D721Med (cell line): ENCODE data around the gene CXXC5.

Experiments used
- DNase-seq: peaks from one replicate; pipeline ENCODE4 v3.0.0; 2011; ENCODE audit warnings: low spot score; ENCODE audit not compliant: insufficient read length
- FAIRE-seq: peaks from 2 replicates; lab custom pipeline; 2011; peaks lifted over from hg19 to GRCh38; lab: Jason Lieb, UNC
- TF ChIP-seq, protein P1 (sequence below): IDR thresholded peaks from 2 replicates; pipeline ENCODE4 v1.5.1; 2012; ENCODE audit warnings: mild to moderate bottlenecking, control low read depth; ENCODE audit not compliant: insufficient read depth; ENCODE audit errors: missing control alignments

The CXXC5 gene

DNA sequence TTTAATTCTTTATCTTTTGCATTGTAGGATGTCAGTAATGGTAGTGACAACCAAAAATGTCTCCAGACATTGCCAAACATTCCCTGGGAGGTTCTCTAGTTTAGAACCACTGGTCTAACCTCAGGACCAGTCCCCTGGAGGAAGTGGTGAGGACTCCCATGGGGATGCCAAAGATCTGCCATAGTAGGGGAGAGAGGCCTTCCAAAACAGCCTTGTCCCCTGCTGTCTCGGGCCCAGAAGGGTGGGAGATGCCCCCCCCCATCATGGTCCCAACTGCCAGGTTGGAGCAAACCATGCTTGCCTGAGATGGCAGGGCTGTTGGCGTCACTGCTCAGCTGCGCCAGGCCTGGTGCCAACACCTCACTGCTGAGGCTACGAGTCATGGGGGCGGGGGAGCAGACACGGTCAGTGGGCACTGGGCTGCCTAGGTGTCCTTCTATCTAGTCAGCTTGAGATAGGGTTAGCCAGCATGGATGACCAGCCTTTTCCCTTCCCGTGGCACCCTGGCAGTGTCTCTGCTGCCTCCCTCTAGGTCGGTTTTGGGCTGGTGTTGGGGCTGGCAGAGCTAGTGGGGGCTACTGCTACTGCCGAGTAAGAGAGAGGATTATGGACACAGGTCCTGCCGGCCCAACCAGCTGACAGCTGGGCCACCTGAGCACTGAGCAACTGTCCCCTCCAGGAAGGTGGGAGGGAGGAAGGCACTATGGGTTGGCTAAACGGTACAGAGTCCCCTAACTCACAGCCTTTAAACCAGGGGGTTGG lies 8.3 kb upstream of the CXXC5 start:
- TF ChIP-seq, protein P1, sequence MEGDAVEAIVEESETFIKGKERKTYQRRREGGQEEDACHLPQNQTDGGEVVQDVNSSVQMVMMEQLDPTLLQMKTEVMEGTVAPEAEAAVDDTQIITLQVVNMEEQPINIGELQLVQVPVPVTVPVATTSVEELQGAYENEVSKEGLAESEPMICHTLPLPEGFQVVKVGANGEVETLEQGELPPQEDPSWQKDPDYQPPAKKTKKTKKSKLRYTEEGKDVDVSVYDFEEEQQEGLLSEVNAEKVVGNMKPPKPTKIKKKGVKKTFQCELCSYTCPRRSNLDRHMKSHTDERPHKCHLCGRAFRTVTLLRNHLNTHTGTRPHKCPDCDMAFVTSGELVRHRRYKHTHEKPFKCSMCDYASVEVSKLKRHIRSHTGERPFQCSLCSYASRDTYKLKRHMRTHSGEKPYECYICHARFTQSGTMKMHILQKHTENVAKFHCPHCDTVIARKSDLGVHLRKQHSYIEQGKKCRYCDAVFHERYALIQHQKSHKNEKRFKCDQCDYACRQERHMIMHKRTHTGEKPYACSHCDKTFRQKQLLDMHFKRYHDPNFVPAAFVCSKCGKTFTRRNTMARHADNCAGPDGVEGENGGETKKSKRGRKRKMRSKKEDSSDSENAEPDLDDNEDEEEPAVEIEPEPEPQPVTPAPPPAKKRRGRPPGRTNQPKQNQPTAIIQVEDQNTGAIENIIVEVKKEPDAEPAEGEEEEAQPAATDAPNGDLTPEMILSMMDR, result no peak
- no peak for DNase-seq
- no peak for FAIRE-seq

DNA sequence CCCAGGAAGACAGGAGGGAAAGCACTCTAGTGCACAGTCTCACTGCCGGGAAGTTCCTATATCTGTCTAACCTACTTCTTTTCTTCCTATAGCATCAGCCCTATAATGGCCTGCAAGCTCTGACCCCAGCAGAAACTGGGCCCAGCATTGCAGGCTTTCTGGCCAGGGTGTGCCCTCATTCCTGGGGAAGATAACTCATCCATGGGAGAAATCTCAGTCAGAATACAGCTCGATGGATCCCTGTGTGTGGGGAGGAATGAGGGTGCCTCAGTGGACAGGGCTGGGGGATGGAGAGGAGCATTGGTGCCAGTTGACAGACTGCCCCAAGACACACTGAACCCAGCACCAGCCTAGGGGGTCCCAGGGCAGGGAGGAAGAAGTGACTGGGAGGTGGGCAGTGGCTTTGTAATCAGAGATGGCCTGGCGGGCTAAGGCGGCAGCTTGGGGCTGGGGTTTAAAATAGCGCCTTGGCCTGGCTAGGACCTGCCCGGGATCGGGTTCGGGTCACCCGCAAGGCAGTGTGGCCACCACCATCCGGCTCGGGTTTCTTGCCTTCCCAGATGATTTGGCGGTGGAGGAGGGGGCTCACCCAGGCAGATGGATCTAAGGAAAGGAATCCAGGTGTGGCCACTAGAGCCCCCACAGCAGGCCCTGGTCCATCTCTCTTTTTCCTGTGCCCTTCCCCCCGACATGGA lies 7.6 kb upstream of the CXXC5 start:
- DNase-seq, result no peak
- no peak for FAIRE-seq

DNA sequence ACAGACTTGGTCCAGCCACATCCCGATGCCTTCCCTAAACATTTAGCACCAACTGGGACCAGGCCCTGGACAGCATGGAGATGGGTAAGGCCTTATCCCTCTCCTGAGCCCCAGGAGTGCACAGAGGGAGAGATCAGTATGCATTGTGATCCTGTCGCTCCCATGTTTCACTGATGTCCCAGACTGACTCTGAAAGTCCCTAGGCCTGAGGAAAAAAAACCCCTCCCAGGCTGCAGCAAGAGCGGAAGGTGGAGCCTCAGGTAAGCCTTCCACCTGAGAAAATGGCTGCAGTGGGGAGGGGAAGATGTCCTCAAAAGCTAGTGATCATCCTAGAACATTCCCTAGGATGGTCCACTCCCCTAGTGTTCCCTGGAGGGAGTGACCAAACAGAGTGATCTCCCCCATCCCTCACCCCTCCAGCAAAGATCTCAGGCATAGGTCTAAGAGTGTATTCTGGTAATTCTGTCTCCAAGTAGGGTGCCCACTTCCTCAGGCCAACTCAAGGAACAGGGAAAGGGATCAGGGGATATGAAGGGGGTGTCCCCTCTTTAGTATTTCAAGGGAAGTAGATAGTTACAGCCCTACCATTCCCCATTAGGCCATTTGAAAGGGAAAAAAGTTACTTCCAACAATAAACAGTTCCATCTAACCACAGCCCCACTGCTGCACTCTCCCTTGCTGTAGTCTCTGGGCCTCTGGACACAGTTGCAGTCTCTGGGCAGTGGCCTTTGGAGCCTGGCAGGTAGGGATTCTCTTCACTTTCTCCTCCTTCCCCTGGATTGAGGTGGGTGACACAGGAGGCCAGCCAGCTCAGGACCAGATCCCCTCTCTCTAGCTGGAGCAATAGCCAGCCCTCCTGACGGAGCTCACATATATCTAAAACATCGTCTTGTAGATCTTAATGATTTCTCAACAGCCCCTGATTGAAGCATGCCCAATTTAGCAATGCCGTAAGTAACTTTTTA lies 6.8 kb upstream of the CXXC5 start:
- TF ChIP-seq, protein P1, result no peak
- no peak for FAIRE-seq
- DNase-seq, result no peak

More for the DNA sequence above, 7.6 kb upstream of the CXXC5 start:
- TF ChIP-seq, protein P1, result no peak

DNA sequence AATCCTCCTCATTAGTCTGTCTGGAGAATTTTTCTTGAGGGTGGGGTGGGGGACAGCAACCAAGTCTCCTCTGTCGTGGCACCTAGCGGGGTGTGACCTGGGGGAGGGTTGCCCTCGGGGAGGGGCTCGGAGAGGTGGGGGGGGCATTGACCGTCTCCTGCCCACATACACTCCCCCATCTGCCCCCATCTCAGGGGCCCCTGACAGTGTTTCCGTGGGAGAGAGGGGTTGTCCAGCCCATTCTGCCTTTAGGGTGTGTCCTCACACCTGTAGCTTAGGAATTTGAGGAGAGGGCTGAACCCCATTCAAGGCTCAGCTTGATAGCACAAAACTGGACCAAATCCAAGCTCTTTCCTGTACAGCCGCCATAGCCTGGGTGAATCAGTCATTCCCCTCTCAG lies 5.9 kb upstream of the CXXC5 start:
- FAIRE-seq (no peak), DNase-seq (no peak)
- TF ChIP-seq, protein P1, result no peak

DNA sequence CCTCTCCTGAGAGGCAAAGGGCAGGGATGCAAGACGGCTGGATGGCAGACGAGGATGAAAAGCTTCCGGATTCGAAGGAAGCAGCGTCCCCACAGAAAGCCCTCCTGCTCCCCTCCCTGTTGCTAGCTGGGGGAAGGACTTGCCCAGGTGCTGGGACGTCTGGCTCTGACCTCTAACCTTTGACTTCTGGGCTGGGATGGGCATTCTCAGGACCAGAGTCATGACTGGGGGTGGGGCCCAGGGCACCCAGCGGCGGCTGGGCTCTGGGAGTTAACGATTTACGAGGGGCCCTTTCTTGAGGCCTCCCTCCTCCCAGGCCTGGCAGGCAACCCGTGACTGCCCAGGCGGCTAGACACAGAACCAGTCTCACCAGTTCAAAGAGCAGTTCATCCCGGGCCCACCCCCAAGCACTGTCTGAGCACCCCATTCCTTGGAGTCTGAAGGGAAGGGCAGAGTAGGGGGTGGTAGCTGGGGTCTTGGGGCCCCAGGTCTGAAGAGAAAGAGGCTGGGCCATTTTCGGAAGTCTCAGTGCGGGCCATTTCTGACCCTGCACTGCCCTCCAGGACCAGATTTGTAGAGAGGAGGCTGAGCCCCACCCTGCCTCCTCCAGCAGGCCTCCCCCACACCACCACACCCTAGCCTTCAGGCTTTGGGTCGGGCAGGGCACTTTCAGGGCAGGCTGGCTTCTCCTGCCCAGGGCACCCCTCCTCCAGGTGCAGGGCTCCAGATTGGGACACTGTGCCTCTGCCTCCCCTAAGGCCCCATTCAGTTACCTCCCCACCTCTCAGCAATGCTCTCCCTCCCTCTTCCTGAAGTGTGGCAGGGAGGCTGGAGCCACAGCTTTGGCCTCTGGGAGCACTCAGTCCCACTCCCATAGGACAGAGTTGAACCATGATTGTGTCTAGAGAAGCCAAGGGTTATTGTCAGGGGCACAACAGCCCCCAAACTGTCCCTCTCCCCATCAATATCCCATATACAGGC lies 5.0 kb upstream of the CXXC5 start:
- no peak for DNase-seq
- FAIRE-seq, result no peak
- TF ChIP-seq, protein P1, result no peak

- FAIRE-seq, result no peak
- TF ChIP-seq, protein P1, result no peak
- no peak for DNase-seq
Measured at GRCh38 chr5:139644001-139644456, 4.1 kb upstream of the CXXC5 start.
